Heart left ventricle (tissue), 13 donors: ENCODE measurements around the gene GABRR1.

Experiments
- CTCF ChIP-seq, 12 donors: fragments of 200-600 bp; sonication (generic) in 4 of 12; IDR thresholded peaks; one replicate each; pipeline versions ENCODE4 v1.5.0 to v1.8.0; 2018 to 2022; ENCODE audit warnings: antibody characterized with exemption in 12 of 12, mild to moderate bottlenecking in 5 of 12
- POLR2A ChIP-seq, 2 donors: fragments of 450-650 bp; IDR thresholded peaks; one replicate each; pipeline ENCODE4 v1.6.1; 2017; ENCODE audit warnings: antibody characterized with exemption in 2 of 2, mild to moderate bottlenecking in 2 of 2, moderate library complexity in 2 of 2
- donor health status: ischemic (EF 13 %, LVEDD 7.1; RV severe dilation, severe dysfunction).
- donor health status: DM: no; HTN: yes; CAD: no.
- donor health status: DM: no; HTN: no; CAD: no.
- donor health status: ischemic (EF 25% LVEDD 6.9; RV normal size, moderate dysfunction).
- donor health status: ischemic (EF 25% LVEDD 5.7; RV mildly dilated, moderate dysfunction).
- donor health status: ischemic (EF 35%, LVEDD 5.7; RV mildly dilated, moderate dysfunction).
- donor health status: nonischemic (EF 11% LVEDD 7.7; RV severe dilation, severe dysfunction).
- donor health status: DM: yes; HTN: yes; CAD: no.
- donor health status: PGD.
- donor health status: ischemic (EF 29% LVEDD 5.4; RV normal size, mild dysfunction).
- donor health status: nonischemic (EF 23%, LVEDD 6.1; RV moderate dilation, normal function).

GRCh38 chr6:89217299-89217910 is at the start of gene GABRR1:
- TF ChIP-seq CTCF (IDR thresholded peaks at IDR 0.05), result no peak
- no peak for TF ChIP-seq POLR2A (IDR thresholded peaks at IDR 0.05)
